ENCODE results near the gene JPH2.

The JPH2 gene

DNA sequence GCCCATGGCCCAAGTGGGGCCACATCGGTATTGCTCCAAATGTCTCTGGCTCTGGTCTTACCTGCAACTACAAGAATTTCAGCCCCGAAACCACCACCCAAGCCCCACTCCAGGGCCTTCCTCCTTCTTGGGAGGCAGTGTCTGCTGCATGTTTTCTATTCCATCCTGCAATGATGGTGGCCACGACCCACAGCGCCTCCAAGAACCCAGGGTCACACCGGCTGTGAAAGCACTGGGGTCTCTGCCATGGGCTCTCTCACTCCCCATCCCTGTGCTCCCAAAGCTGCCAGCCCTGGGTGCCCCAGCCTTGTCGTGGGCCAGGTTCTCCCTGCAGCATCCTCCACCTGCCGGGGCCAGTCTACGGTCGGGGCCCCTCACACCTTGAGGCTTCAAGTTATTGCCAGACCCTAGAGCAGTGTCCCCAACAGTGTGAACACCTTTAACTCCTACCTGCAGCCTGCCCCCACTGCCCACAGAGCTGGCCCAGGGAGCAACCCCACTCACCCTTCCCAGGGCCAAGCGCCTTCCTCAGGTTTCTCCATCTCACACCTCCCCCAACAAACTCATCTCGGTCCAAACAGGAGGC is 115.4 kb downstream of the JPH2 start:
- Histone ChIP-seq H3K27ac (no peak overlapping the region), H3K4me3 (no peak overlapping the region)
- DNase-seq (ENCODE audit: low spot score): no peak
- TF ChIP-seq, protein P1, sequence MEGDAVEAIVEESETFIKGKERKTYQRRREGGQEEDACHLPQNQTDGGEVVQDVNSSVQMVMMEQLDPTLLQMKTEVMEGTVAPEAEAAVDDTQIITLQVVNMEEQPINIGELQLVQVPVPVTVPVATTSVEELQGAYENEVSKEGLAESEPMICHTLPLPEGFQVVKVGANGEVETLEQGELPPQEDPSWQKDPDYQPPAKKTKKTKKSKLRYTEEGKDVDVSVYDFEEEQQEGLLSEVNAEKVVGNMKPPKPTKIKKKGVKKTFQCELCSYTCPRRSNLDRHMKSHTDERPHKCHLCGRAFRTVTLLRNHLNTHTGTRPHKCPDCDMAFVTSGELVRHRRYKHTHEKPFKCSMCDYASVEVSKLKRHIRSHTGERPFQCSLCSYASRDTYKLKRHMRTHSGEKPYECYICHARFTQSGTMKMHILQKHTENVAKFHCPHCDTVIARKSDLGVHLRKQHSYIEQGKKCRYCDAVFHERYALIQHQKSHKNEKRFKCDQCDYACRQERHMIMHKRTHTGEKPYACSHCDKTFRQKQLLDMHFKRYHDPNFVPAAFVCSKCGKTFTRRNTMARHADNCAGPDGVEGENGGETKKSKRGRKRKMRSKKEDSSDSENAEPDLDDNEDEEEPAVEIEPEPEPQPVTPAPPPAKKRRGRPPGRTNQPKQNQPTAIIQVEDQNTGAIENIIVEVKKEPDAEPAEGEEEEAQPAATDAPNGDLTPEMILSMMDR (IDR thresholded peaks at IDR 0.05): no peak

- Histone ChIP-seq H3K4me3 (no peak overlapping the region), H3K27ac (no peak overlapping the region)
- TF ChIP-seq, protein P1 (IDR thresholded peaks at IDR 0.05): no peak
- DNase-seq (ENCODE audit: low spot score): no peak
These were observed 115.9 kb downstream of the JPH2 start for GRCh38 chr20:44071057-44071456.

- DNase-seq (ENCODE audit: low spot score): no peak
- Histone ChIP-seq H3K4me3 (no peak overlapping the region), H3K27ac (no peak overlapping the region)
- TF ChIP-seq, protein P1 (IDR thresholded peaks at IDR 0.05): no peak
These were observed 116.7 kb downstream of the JPH2 start for GRCh38 chr20:44070139-44070900.

GRCh38 chr20:44069203-44070011 is 117.6 kb downstream of the JPH2 start:
- DNase-seq (ENCODE audit: low spot score): no peak
- TF ChIP-seq, protein P1 (IDR thresholded peaks at IDR 0.05): no peak
- Histone ChIP-seq H3K4me3 (no peak overlapping the region), H3K27ac (no peak overlapping the region)

DNA sequence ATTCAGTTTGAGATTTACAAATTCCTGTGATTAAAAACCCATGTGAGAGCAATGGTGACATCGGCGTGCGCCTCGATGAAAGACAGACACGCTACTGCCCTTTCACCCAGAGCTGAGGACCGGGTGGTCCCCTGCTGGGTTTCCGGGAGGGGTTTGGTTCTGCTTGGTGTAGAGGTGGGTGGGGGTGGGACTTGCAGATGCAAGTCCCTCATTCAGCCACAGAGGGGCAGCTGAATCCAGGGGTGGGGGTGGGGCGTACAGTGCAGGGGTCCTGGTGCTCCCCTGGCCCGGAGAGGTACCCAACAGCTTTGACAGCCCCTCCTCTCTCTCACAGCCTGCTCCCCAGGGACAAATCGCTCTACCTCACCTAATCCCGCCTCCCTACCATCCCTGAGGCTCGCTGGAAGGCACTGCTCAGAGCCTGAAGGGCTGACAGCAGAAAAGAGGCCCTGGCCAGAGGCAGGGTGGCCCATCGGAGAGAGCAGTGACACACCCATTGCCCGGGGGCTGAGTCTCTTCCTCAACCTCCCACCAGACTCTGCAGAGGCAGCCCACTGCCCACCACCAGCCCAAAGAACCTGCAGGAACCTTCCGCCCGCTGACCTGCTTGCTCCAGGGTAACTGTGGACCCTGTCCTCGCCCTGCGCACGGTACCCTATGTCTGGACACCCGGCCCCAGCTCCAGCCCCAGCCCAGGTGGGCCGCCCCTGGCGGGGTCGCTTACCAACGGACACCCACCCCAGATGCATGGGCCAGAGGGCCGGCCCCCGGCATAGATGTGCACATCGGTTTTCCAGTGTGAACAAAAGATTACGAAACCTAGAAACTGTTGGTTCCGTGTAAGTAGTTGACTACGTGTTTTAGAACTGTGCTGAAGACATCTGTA is 118.4 kb downstream of the JPH2 start:
- TF ChIP-seq, protein P1 (IDR thresholded peaks at IDR 0.05): no peak
- DNase-seq (ENCODE audit: low spot score): no peak
- H3K4me3 ChIP-seq: no peak overlapping the region
- H3K27ac ChIP-seq: no peak overlapping the region

- no peak for DNase-seq (ENCODE audit: low spot score)
- Histone ChIP-seq H3K27ac (no peak overlapping the region), H3K4me3 (no peak overlapping the region)
- TF ChIP-seq, protein P1 (IDR thresholded peaks at IDR 0.05): no peak
These were observed 119.3 kb downstream of the JPH2 start for GRCh38 chr20:44067650-44068081.

Measured in coronary artery (tissue), 2 donors.